CD4-positive, alpha-beta T cell (primary cell): ENCODE results near the gene UQCR10. TPM values are rescaled to one million over a fixed set of nuclear protein-coding genes. Genes with fewer than 3 reads are reported as not detected.

ENCODE experiments used
- ATAC-seq: fragments of 200-7000 bp; cut with Tn5 transposase; one replicate; pipeline ENCODE4 v1.10.0; 2022; ENCODE audit warnings: mild to moderate bottlenecking; ENCODE audit not compliant: poor library complexity
- CTCF ChIA-PET: fragments of 350-600 bp; sonication (Branson Sonifier 250); formaldehyde crosslinking; loops from one replicate; lab custom pipeline; 2021; ENCODE audit warnings: antibody characterized with exemption, inconsistent platforms; lab: Charles Lee
- POLR2A ChIA-PET: fragments of 350-600 bp; sonication (Branson Sonifier 250); formaldehyde crosslinking; loops from one replicate; lab custom pipeline; 2021; ENCODE audit warnings: antibody characterized with exemption, inconsistent platforms; lab: Charles Lee
- DNase-seq, 14 experiments: peaks; one replicate each; pipeline ENCODE4 v3.0.0-alpha.2; 2013 to 2020; ENCODE audit warnings: mixed read lengths in 2 of 14
- H3K27ac ChIP-seq, 2 donors: one replicate each; pipeline versions ENCODE4 v1.5.1 to v1.7.0; 2013; ENCODE audit warnings: low read length in 2 of 2, low read depth in 1 of 2, mild to moderate bottlenecking in 1 of 2
- H3K27me3 ChIP-seq, 2 experiments: 1 replicate in 1 of 2; 2 replicates in 1 of 2; pipeline versions ENCODE4 v1.6.1 to v1.7.0; 2013; ENCODE audit warnings: low read length in 2 of 2, control low read depth in 1 of 2, mild to moderate bottlenecking in 1 of 2, moderate library complexity in 1 of 2; ENCODE audit not compliant: insufficient read depth in 2 of 2, control insufficient read depth in 1 of 2
- H3K36me3 ChIP-seq: one replicate; pipeline ENCODE4 v1.6.1; 2013; ENCODE audit warnings: low read length, control low read depth; ENCODE audit not compliant: insufficient read depth
- H3K4me1 ChIP-seq: one replicate; pipeline ENCODE4 v1.6.1; 2013; ENCODE audit warnings: low read length, control low read depth; ENCODE audit not compliant: insufficient read depth
- H3K4me3 ChIP-seq: one replicate; pipeline ENCODE4 v1.5.1; 2013; ENCODE audit warnings: mild to moderate bottlenecking, low read length, moderate library complexity
- H3K9me3 ChIP-seq, 2 experiments: 1 replicate in 1 of 2; 2 replicates in 1 of 2; pipeline versions ENCODE4 v1.6.1 to v1.7.0; 2013; ENCODE audit warnings: low read length in 2 of 2, mild to moderate bottlenecking in 2 of 2, control low read depth in 1 of 2, moderate library complexity in 1 of 2; ENCODE audit not compliant: control insufficient read depth in 1 of 2, insufficient read depth in 1 of 2
- H3K27ac Mint-ChIP-seq: one replicate; pipeline ENCODE4 v1.8.0; 2020; ENCODE audit warnings: mixed read lengths
- H3K27me3 Mint-ChIP-seq: one replicate; pipeline ENCODE4 v1.8.0; 2021; ENCODE audit warnings: mixed read lengths
- H3K36me3 Mint-ChIP-seq: one replicate; pipeline ENCODE4 v1.8.0; 2021; ENCODE audit warnings: low read depth, mixed read lengths
- H3K4me1 Mint-ChIP-seq: one replicate; pipeline ENCODE4 v1.8.0; 2021; ENCODE audit warnings: low read depth, mixed read lengths
- H3K4me3 Mint-ChIP-seq: one replicate; pipeline ENCODE4 v1.8.0; 2020; ENCODE audit warnings: mild to moderate bottlenecking, mixed read lengths
- H3K9me3 Mint-ChIP-seq: one replicate; pipeline ENCODE4 v1.8.0; 2020; ENCODE audit warnings: mixed read lengths
- intact Hi-C, 2 experiments: fragments of 100-400 bp; cut with DNase I in 1 of 2; cut with micrococcal nuclease in 1 of 2; formaldehyde crosslinking; loops; one replicate each; pipeline versions ENCODE4 v1.15.1 to v1.9.0; 2023 to 2025; cut with DNase I, micrococcal nuclease
- total RNA-seq, 174 experiments: library from RNA in 2 of 174; stranded (reverse) in 2 of 174; gene quantifications; one replicate each; pipeline ENCODE4 v1.2.3 and lab custom pipeline; 2021 to 2026
- TF ChIP-seq, protein P1 (sequence below): fragments of 200-600 bp; IDR thresholded peaks from one replicate; pipeline ENCODE4 v1.8.0; 2022; ENCODE audit warnings: antibody characterized with exemption, mild to moderate bottlenecking

Gene UQCR10
- total RNA-seq, 2 experiments from 2014 or later = 19.2 to 20.3 TPM

DNA sequence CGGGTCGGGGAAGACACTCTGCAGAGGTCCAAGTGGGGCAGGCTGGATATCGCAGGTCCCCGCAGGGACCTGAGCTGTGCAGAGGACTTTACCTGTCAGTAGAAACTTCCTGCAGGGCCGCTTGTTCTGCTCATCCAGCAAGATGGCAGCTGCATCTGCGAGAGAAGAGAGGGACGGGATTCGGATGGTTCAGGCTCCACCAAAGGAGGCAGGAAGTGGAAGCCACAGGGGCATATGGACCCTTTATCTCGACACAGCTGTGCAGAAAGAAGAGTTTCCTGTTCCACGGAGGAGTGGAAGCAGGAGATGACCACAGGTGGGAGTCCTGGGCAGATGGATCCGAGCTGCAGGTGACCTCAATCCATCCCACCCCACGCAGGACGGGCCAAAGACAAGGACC lies 24.8 kb upstream of the UQCR10 start:
- no peak overlapping the region for H3K27ac Mint-ChIP-seq
- no peak overlapping the region for H3K4me3 Mint-ChIP-seq

GRCh38 chr22:29744902-29745301 lies 22.3 kb upstream of the UQCR10 start:
- H3K27me3 Mint-ChIP-seq = no peaks in the 10 kb centered on the region
- Histone ChIP-seq H3K9me3 (no peaks in the 10 kb centered on the region), H3K27ac (no peak overlapping the region), H3K27me3 (no peaks in the 10 kb centered on the region), H3K4me1 (no peaks in the 10 kb centered on the region), H3K36me3 (peaks cover 54% of the 10 kb centered on the region), H3K4me3 (no peak overlapping the region)
- intact Hi-C loops = no loop called here
- TF ChIP-seq, protein P1, sequence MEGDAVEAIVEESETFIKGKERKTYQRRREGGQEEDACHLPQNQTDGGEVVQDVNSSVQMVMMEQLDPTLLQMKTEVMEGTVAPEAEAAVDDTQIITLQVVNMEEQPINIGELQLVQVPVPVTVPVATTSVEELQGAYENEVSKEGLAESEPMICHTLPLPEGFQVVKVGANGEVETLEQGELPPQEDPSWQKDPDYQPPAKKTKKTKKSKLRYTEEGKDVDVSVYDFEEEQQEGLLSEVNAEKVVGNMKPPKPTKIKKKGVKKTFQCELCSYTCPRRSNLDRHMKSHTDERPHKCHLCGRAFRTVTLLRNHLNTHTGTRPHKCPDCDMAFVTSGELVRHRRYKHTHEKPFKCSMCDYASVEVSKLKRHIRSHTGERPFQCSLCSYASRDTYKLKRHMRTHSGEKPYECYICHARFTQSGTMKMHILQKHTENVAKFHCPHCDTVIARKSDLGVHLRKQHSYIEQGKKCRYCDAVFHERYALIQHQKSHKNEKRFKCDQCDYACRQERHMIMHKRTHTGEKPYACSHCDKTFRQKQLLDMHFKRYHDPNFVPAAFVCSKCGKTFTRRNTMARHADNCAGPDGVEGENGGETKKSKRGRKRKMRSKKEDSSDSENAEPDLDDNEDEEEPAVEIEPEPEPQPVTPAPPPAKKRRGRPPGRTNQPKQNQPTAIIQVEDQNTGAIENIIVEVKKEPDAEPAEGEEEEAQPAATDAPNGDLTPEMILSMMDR = no peak
- ChIA-PET CTCF (no interaction called here), POLR2A (interaction anchor here (0.6 kb wide), 1 partner anchor 21 kb away, joined by 3 read pairs; no protein-coding TSS in a partner anchor)
- no peaks in the 10 kb centered on the region for H3K9me3 Mint-ChIP-seq
- H3K4me1 Mint-ChIP-seq = no peaks in the 10 kb centered on the region
- peaks cover 71% of the 10 kb centered on the region for H3K36me3 Mint-ChIP-seq
- ATAC-seq = no peak
- H3K4me3 Mint-ChIP-seq = no peak overlapping the region
- DNase-seq = no peak
- no peak overlapping the region for H3K27ac Mint-ChIP-seq

More for the DNA sequence above, 24.8 kb upstream of the UQCR10 start:
- peaks cover 52% of the 10 kb centered on the region for H3K36me3 ChIP-seq
- TF ChIP-seq, protein P1 = no peak
- H3K4me1 ChIP-seq = no peaks in the 10 kb centered on the region
- Mint-ChIP-seq H3K4me1 (no peaks in the 10 kb centered on the region), H3K9me3 (no peaks in the 10 kb centered on the region), H3K27me3 (no peaks in the 10 kb centered on the region), H3K36me3 (peaks cover 64% of the 10 kb centered on the region)
- intact Hi-C loops = no loop called here
- no peaks in the 10 kb centered on the region for H3K9me3 ChIP-seq
- DNase-seq = no peak
- ChIA-PET POLR2A (interaction anchor here (0.6 kb wide), 1 partner anchor 25 kb away, joined by 3 read pairs; the partner anchor contains the start of genes UQCR10 and ZMAT5), CTCF (no interaction called here)
- ATAC-seq = no peak
- no peaks in the 10 kb centered on the region for H3K27me3 ChIP-seq
- H3K4me3 ChIP-seq = no peak overlapping the region
- H3K27ac ChIP-seq = no peak overlapping the region

DNA sequence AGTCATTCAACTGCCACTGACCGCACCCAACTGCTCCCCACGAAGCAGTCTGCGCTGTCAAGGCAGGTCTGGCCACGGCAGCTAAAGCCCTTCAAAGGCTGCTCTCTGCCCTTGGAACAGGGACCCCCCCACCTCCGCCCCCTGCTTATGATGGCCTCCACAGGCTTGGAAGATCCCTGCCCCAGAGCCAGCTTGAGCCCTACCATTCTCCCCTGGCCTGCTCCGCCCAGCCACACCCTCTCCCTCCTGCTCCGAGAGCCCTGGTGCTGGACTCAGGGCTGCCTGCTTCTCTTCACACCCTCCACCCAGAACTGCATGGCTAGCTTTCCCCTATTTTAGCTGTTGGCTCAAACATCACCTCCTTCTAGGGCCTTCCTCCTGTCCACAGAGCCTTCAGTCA lies 19.3 kb upstream of the UQCR10 start:
- H3K9me3 ChIP-seq = no peaks in the 10 kb centered on the region
- intact Hi-C loops = no loop called here
- H3K27ac ChIP-seq = no peak overlapping the region
- H3K36me3 ChIP-seq = peaks cover 35% of the 10 kb centered on the region
- no peaks in the 10 kb centered on the region for H3K27me3 ChIP-seq
- Mint-ChIP-seq H3K36me3 (peaks cover 52% of the 10 kb centered on the region), H3K27me3 (no peaks in the 10 kb centered on the region), H3K27ac (no peak overlapping the region), H3K4me1 (peaks cover 14% of the 10 kb centered on the region), H3K4me3 (no peak overlapping the region), H3K9me3 (no peaks in the 10 kb centered on the region)
- ChIA-PET POLR2A (no interaction called here), CTCF (no interaction called here)
- TF ChIP-seq, protein P1 = no peak
- H3K4me1 ChIP-seq = peaks cover 18% of the 10 kb centered on the region
- DNase-seq (no peak), ATAC-seq (no peak)
- no peak overlapping the region for H3K4me3 ChIP-seq
